Stimulated activated CD4-positive, alpha-beta T cell treated with anti-CD3 and anti-CD28 coated beads, Interleukin-1b, Interleukin-23, amount 100 ng/mL, for 24 hours (primary cell): ENCODE data around the gene PNPLA5.

Experiments used
- DNase-seq, 4 experiments: peaks; one replicate each; pipeline ENCODE4 v3.0.0-alpha.2; 2020; ENCODE audit warnings: low read depth in 4 of 4, low spot score in 1 of 4

Gene PNPLA5

DNA sequence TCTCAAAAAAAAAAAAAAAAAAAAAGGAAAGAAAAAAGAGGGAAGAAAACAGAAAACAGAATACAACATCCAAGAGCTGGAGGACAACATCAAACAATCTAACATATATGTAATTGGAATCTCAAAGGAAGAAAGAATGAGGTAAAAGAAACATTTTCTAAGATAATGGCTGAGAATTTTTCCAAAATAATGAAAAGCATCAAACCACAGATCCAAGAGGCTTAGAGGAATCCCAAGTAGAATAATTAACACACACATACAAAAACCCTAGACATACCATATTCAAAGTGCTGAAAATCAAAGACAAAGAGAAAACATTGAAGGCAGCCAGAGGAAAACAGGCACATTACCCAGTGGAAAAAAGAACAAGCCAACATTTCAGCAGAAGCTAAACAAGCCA, 34.4 kb downstream of the PNPLA5 start:
- DNase-seq = no peak

DNA sequence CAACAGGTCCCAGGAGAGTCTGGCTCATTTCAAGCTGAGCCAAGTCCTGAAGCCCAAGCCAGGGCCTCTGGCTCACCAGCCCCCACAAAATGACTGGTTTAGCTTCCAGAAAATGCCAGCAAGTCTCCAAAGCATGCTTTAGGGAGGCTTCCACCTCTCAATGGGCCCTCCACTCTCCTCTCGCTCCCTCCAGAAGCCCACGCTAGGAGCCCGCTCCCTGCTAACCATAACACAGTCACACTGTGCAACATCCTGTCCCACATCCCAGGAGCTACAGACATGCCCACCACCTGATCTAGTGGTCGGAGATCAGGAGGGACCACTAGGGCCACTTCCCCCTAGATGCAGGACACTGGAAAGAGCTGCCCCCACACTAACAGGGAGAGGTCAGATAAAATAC, 36.4 kb downstream of the PNPLA5 start:
- DNase-seq = no peak

DNA sequence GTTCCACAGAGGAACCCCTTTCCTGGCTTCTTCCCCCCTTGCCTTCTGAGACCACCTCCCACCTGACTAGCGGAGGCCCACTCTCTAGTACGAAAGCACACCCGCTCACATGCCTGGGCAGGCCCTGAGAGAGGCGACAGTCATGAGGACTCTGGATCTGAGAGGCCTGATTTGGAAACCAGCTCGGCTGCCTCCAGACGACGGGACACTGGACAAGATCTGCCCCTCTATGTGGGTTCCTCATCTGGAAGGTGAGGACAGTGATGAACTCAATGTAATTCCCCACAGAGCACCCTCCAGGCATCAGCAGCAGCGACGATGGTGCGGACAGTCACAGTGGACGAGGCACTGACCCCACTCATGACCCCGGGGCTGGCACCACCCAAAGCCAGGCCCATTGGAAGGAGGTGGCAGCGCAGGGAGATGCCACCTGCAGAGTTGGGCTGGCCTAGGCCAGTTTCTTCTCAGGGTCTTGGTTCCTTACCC, 37.0 kb downstream of the PNPLA5 start:
- DNase-seq = no peak

DNA sequence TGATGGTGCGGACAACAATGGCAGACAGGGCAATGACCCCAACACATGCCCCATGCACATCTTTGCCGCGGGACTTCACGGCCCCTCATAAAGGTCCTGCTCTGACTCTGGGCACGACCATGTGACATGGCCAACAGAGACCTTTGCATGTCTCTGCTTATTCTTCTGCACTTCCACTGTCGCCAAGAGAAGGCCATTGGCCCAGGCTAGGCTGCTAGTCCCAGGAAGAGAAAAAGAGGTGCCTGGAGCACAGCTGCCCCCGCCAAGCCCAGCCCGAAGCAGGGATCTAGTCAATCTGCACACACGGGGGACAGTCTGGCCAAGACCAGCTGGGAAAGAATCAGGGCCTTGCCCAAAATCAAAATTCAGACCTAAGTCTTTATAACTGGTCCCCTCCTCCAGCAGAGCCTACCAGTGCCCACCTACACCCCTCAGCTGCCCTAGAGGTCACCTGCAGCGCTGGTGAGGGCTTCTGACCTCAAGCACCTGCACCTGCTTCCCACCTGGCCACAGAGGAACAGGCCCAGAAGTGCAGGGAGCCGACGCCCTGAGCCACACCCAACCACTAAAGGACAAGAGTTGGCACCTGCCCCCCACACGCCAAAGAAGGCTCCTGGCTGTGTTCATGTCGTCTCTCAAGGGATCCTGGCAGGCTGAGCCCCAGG, 37.6 kb downstream of the PNPLA5 start:
- no peak for DNase-seq

DNA sequence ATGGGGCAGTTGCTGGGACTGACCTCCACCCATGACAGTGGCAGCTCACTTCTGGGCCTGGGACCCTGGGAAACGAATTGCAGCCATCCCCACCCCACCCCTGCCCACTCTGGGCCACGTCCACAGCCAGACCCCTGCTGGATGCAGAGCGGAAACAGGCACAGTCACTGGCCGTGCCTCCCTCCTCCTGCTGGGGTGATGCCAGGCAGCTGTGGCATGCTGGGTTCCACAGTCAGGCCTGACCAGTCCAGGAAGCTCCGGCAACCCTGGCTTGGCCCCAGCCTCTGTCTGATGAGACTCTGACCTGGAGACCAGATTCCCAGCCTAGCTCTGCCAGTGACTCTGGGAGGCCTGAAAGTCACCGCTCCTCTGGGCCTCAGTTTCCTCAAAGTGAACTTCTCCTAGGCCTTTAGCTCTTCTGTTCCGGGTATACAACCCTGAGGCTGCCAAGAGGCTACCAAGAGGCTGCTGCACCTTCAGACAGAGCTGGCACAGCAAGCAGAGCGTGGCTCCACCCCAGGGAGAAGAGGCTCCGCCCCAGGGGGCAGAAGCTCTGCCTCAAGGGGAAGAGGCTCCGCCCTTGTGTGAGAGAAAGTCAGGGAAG, 38.4 kb downstream of the PNPLA5 start:
- no peak for DNase-seq

DNA sequence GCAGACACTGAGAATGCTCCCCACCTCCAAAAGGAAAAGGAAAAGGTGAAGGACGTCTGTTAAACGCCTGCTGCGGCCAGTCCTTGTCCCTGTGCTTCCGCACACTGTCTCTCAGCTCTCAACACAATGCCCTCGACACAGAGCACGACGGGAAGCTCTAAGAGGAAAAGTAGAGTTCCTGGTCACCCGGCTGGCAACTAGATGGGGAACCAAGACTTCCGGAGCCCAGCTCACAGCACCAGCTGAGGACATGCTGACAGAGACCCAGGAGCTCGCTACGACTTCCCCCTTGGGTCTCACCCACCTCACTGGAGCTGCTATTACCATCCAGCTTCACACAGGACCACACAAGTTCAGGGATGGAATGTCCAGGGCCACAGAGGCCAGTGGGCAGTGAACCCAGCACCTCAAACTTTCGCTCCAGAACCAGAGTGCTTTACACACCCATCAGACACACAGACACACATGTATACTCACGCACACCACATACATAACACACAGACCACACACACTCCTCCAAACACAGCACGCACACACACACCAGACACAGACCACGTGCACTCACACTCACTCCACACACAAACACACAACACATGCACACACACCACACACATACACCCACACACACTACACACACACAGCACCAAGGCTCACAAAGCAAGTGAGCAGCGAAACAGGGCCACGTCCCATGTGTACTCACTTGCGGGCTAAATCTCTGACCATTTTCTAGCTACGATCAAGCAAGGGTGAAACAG, 39.1 kb downstream of the PNPLA5 start:
- DNase-seq = no peak

DNA sequence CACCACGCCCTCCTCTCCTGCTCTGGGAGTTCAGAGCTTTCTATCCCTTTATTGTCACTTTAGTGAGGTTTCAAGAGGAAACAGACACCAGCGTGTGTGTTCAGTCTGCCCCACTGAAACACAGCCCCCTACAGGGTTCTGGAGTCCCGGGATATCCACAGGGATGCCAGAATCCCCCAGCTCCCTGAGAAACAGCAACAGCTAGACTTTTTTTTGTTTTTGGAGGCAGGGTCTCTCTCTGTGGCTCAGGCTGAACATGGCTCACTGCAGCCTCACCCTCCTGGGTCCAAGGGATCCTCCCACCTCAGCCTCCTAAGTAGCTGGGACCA, 39.9 kb downstream of the PNPLA5 start:
- DNase-seq = no peak

DNA sequence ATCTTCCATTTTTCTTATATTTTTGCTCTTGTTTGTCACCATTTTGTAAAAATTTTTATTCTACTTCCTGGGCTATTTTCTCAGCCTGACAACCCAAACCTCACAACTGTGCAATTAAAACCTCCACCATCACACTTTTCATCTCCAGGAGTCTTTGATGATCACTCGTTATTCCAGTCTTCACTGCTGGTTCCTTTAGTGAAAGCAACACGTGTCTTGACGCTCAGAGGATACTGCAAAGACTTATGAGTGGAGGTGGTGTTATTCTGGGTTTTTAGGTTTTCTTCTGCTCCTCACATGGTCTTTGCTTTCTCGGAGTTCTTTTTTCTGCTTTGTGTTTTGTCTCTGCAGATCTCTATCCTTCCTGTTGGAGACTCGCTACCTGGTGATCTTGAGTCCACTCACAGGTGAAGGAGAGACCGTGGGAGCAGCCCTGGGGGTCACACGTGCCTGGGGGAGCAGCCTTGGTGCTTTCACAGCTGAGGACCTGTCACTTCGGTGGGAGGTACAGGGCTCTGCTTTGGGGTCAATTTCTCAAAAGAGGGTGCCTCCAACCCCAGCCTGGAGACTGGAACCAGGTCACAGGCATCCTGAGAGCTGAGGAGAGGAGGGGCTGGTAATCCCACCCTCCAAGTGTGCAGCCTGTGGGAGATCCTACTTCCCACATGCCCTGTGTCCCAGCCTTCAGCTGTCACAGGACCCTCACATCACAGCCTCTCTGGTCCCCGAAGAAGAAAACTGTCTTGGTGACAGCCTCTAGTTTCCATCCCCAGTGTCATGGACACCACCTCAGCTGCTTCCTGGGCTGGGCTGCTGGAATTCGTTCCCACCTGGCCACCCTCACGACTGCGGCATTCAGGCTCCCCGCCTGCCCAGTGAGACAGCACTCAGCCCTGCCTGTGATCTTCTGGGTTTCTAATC, 40.5 kb downstream of the PNPLA5 start:
- DNase-seq = no peak

DNA sequence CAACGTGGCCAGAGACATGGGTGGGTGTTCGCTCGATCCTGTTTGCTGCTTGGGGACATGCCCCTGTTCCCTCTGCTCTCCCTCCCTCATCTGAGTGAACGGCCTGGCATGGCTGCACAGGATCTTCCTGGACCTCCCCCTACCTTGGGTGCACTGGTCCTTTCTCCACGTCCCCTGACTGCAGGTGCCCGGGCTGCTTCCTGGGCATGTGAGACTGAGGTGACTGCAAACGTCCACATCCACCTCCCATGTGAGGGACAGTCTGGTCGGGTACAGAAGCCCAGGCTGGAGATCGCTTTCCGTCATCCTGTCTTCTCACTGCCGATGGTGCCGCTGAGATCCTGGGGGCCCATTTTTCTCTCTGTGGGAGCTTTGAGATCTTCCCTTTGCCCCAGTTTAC, 41.3 kb downstream of the PNPLA5 start:
- no peak for DNase-seq

DNA sequence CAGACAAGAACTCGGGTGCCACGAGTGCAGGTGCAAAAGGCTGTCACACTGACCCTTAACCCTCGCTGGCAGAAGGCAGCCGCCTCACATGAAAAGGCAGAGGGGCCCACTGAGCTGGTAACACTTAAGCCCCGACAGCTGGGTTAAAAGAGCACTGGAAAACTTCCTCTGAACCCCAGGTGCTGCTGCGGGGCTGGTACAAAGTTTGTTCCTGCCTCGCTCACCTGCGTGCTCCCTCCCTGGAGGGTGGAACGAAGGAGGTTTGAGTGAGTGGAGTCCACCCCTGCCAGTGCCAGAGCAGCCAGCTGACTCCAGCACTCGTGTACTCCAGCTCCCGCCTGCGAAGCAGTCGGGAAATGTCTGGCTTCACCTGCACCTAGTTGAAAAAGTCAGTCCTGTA, 42.1 kb downstream of the PNPLA5 start:
- DNase-seq = no peak

DNA sequence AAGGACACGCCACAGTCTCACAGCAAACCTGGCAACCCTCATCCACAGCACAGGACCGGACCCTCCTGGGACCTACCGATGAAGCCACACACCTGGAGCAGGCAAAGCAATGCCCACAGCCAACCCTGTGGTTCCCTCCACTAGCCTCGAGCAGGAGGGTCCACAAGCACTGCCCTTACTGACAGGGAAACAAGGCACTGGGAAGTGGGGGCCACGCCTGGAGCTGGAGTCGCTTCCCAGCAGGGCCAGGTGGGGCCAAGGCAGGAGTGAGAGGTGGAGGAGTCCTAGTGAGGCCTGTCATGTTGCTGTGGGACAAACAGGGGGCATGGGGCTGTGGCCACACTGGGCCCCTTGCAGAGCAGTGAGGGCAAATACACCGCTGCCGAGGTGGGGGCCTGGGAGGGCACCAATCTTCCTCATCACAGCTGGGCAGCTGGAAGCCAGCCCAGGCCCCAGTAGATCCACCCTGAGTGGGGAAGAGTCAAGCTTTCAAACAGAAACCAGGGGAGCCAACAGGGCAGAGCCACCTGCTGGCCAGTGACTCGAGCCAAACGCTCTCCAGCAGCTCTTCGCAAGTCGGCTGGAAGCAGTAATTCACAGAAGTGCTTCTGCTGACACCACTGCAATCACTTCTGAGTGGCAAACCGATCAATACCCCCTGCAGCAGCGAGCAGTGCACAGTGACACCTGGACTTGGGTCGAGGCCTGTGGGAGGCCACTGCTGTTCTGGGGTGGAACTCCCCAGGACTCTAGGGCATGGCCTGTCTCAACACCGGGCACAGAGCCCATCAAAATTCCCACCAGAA, 43.2 kb downstream of the PNPLA5 start:
- DNase-seq = no peak

DNA sequence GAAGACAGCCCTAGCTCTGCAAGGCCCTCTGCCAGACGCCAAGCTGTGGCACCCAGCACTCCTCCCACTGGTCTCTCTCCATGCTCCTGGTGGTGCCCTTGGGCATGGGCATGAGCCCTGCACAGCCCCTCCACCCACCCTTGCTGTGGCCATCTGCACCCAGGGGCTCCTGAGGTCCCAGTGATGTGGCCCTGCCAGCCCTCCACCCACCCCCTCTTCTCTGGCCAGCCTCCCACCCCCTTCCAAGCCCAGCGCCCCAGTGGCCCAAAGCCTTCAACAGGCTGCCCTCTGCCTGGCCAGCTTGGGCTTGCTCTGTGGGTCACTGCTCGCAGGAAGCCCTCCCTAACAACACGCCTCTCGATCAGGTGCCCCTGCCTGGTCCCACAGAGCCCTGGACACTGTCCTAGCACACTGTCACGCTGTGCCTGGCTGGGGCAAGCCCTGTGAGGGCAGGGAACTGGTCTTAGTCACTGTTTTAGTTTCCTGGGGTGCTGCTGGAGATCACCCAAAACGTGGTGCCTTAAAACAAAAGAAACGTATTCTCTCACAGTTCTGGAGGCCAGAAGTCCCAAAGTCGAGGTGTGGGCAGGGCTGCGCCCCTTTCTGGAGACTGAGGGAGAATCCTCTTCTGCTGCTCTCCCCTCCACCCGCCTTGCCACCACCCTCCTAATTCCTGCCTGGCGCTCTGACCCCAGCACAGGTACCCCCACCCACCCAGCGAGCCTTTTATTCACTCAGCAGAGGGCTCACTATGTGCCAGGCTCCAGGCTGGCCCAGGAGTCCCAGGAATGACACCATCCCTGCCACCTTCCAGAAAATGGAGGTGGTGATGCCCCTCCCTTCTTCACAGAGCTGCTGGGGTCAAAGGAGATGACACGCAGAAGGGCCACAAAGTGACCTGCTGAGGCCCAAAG, 44.2 kb downstream of the PNPLA5 start:
- no peak for DNase-seq

DNA sequence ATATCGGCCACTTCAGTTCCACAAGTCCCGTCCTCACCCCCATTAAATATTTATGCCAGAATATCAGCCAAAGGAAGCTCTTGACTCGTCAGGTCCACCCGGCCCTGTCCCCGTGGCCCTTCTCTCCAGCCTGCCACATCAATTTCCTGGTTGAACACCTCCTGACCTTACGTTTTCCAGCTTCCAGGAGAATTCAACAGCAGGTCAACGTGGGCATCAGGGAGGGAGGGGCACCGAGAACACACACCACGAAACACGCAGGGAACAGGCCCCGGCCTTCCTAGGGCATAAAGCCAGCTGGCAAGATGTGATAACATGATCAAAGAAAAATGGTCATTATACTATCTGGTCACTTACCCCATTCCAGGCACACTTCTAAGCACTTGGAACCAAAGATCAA, 44.8 kb downstream of the PNPLA5 start:
- DNase-seq = no peak

DNA sequence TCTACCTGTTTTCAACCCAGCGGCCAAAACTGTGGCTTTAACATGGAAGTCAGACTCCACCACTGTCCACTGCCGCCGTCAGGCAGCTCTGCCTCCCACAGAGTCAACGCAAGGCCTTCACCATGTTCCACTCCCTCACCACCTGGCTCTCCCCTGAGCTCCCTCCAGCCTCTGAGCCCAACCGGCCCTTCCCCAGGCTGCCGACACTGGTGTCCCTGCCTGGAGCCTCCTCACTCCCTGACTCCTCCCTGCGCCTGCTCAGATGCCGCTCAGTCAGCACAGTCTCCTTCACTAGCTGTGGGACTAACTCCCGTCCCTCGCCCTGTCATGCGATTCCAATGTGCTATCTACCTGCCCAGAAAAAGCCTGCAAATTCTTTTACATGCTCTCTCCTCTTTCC, 45.8 kb downstream of the PNPLA5 start:
- no peak for DNase-seq

DNA sequence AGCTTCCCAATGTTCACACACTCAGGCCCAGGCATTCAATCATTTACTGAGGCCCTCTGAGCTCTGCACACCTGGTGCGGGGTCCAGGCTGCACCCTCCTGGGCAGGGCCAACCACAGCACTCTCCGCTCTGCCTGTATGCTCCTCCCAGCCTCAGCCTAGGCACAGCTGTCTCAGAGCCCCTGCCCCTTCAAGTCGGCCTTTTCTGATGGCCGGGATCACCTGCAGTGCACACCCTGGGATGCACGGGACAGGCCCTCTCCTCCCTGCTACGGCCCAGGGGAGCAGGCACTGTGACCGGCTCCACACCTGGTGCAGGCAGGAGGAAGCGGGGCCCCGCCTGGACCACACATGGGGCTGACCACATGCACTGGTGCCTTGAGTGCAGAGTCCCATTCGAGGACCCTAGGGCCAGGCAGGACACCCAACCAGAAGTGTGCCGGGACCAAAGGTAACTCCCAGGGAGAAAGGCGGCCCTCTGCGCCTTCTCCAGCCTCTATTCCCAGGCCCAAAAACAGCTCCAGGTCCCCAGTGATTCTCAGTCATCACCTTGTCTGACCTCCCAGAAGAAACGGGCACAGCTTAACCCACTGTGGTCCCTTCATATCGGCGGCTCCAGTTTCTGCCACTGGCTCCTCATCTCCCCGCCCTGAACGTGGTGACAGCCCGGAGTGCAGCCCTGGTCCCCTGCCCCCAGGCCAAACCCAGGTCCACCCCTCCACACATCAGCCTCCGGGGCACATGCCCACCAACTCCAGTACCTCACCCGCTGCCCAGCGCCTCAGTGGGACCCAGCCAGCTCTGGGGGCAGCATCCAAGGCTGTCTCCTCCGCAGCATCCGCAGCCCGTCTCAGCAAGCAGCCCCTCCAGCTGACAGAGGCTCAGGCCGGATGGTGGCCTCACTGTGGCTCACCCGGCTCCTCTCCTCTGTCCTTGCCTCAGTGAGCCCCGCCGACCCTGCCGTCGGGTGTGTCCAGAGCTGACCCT, 47.0 kb downstream of the PNPLA5 start:
- DNase-seq = no peak

DNA sequence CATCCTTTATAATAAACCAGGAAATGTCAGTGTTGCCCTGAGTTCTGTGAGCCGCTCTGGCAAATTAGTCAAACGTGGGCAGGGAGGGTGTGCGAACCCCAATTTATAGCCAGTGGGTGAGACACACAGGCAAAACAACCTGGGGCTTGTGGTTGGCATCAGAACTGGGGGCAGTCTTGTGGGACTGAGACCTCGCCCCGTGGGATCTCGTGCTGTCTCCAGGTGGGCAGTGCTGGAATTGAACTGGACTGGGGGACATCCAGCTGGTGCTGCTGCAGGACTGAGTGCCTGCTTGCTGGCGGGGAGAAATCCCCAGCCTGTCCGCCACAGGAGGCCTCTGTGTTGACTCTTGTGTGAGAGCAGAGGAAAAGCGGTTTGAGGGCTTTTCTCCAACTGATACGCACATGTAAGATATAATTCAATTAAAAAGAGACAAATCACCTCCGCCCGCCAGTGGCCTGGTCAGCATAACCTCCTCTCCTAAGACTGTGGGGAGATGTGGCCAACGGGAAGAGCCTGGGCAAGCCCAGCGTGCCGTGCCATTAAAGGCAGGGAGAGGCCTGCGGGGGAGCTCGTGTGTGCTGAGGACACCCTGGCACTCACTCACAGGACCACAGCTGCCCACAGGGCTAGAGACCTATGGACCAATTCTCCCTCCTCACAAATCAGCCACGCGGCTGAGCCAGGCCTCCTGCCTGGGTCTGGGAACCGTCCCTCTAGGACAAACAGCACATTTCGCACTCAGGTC, 47.9 kb downstream of the PNPLA5 start:
- DNase-seq = no peak

DNA sequence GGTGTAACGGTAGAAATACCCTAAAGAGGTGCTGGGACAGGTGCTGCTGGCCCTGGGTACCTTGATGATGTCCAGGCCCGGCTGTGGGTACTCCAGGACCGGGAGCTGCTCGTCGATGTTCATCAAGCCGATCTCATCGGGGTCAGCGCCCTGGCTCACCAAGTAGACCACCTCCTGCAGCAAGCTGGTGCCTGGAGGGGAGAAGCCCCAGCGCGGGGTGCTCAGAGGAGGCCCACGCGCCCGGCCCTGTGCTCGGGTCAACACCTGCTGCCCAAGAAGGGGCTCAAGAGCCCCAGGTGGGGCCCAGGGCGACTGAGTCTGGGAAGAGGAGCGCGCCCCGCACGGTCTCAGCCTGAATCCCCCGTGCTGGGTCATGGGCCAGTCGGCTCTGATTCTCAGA, 50.1 kb downstream of the PNPLA5 start:
- DNase-seq = no peak

DNA sequence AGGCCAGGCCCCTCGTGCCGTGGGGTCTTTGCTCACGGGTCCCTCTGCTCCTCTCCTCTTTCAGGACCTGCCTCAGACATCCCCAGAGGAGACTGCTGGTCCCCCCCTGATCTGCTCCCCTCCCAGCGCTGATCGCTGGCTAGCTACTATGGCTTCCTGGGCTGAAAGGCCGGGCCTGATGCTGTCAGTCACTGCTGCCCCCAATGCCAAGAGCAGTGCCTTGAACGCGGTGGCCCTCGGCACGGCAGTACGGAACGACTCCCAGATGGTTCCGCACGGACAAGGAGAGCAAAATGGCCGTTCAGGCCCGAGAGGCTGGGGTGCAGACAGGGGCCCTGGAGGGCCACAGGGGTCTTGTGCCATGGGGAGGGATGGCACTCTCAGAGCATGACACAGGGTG, 51.0 kb downstream of the PNPLA5 start:
- DNase-seq = no peak
